Measurements from ENCODE around the gene EDAR. TPM values are rescaled to one million over a fixed set of nuclear protein-coding genes. Genes with fewer than 3 reads are reported as not detected.

The EDAR gene
- total and polyA plus RNA-seq, 10 of the 15 experiments (the other 5 are each of a cell fraction or from before 2014, with no cell fraction given) = 0.04 TPM; not detected in 9

DNA sequence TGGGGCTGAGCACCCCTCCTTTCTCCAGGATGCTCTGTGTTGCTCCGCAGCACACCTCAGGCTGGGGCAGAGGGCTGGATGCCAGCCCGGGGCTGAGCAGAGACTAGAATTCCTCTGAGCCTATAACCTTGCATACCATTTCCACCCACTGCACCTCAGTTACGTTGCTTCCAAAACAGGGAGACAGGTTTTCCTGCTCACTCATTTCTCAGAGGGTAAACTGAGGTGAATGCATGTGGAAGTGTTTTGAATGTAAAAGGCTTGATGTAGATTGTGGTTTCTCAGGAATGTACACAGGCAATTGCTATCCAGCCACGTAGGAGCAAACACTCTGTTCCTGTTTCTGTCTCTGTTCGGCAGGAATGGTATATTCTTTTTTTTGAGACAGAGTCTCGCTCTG lies 45.3 kb downstream of the EDAR start (continued):
- no peak for TF ChIP-seq ZNF274 (IDR thresholded peaks at IDR 0.05; ENCODE audit: insufficient read depth, insufficient read length)

- ChIA-PET SMC1A (ENCODE audit: uncharacterized antibody, unreplicated experiment) (no interaction called here), POLR2A (no interaction called here), CTCF (no interaction called here), RAD21 (ENCODE audit: unreplicated experiment) (no interaction called here)
- no peaks in the 10 kb centered on the region for H3K4me1 ChIP-seq (ENCODE audit: control insufficient read depth, insufficient read depth, low read length)
- H3K27me3 ChIP-seq (replicated peaks in 1 of 2; ENCODE audit: control insufficient read depth in 2 of 2, insufficient read depth in 2 of 2, low read length in 1 of 2) = no peaks in the 10 kb centered on the region
- intact Hi-C loops (cut with micrococcal nuclease; ENCODE audit: unreplicated experiment) (no loop called here), in situ Hi-C loops (cut with MboI) (no loop called here)
- H3K9me3 ChIP-seq (replicated peaks; ENCODE audit: control insufficient read depth, insufficient read depth, low read length) = peaks cover 8% of the 10 kb centered on the region; the same call in 1 of the 3 replicates
- no peak overlapping the region for H2AFZ ChIP-seq (ENCODE audit: control insufficient read depth, low read depth, low read length)
- H4K20me1 ChIP-seq (ENCODE audit: control insufficient read depth, insufficient read depth) = no peaks in the 10 kb centered on the region
- no peak overlapping the region for H3K9ac ChIP-seq (ENCODE audit: control insufficient read depth, insufficient read depth, low read length)
- ATAC-seq (no peak), FAIRE-seq (no peak), DNase-seq (ENCODE audit: low read depth, low spot score) (no peak)
- BruUV-seq (replicated peaks) = no TSS peak
- no peak overlapping the region for H3K27ac ChIP-seq (ENCODE audit: control insufficient read depth, insufficient read depth)
- H3K36me3 ChIP-seq (ENCODE audit: control insufficient read depth in 2 of 2, insufficient read depth in 2 of 2, low read length in 1 of 2) = no peaks in the 10 kb centered on the region
- no peaks in the 10 kb centered on the region for H3K79me2 ChIP-seq (ENCODE audit: control insufficient read depth, insufficient read depth, low read length)
- H3K4me2 ChIP-seq (ENCODE audit: control insufficient read depth, insufficient read depth) = no peak overlapping the region
- TF ChIP-seq WRNIP1 (IDR thresholded peaks at IDR 0.05; ENCODE audit: borderline replicate concordance, low read depth, low read length) (no peak), DPF2 (IDR thresholded peaks at IDR 0.05) (no peak), YY1 (IDR thresholded peaks at IDR 0.05; ENCODE audit: low read depth, low read length) (no peak), ZNF592 (IDR thresholded peaks at IDR 0.05) (no peak), SMAD5 (IDR thresholded peaks at IDR 0.05; ENCODE audit: low read depth) (no peak), ZNF687 (IDR thresholded peaks at IDR 0.05) (no peak)
- TF ChIP-seq, protein P1, sequence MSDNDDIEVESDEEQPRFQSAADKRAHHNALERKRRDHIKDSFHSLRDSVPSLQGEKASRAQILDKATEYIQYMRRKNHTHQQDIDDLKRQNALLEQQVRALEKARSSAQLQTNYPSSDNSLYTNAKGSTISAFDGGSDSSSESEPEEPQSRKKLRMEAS (IDR thresholded peaks at IDR 0.05; ENCODE audit: low read depth, low read length) = no peak
- TF ChIP-seq, protein P2, sequence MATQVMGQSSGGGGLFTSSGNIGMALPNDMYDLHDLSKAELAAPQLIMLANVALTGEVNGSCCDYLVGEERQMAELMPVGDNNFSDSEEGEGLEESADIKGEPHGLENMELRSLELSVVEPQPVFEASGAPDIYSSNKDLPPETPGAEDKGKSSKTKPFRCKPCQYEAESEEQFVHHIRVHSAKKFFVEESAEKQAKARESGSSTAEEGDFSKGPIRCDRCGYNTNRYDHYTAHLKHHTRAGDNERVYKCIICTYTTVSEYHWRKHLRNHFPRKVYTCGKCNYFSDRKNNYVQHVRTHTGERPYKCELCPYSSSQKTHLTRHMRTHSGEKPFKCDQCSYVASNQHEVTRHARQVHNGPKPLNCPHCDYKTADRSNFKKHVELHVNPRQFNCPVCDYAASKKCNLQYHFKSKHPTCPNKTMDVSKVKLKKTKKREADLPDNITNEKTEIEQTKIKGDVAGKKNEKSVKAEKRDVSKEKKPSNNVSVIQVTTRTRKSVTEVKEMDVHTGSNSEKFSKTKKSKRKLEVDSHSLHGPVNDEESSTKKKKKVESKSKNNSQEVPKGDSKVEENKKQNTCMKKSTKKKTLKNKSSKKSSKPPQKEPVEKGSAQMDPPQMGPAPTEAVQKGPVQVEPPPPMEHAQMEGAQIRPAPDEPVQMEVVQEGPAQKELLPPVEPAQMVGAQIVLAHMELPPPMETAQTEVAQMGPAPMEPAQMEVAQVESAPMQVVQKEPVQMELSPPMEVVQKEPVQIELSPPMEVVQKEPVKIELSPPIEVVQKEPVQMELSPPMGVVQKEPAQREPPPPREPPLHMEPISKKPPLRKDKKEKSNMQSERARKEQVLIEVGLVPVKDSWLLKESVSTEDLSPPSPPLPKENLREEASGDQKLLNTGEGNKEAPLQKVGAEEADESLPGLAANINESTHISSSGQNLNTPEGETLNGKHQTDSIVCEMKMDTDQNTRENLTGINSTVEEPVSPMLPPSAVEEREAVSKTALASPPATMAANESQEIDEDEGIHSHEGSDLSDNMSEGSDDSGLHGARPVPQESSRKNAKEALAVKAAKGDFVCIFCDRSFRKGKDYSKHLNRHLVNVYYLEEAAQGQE (IDR thresholded peaks at IDR 0.05; ENCODE audit: low read depth, low read length) = no peak
- H3K4me3 ChIP-seq = no peak overlapping the region
- WGBS (ENCODE audit: insufficient coverage, insufficient replicate concordance, low lambda C conversion rate, missing lambda C conversion rate) = 60% methylated on average over 15 of the region's 15 CpGs
These were observed 46.1 kb downstream of the EDAR start for GRCh38 chr2:108942888-108943287.
